ENCODE measurements around the gene KIF21B. TPM values are rescaled to one million over a fixed set of nuclear protein-coding genes. Genes with fewer than 3 reads are reported as not detected.
"Not testable (repeated sequence)": the region's sequence is repeated elsewhere in the genome, so short reads cannot be mapped to it uniquely, and the experiment has no call there.

KIF21B gene
- total RNA-seq, 1 donor from 2014 or later: 0.45 TPM

DNA sequence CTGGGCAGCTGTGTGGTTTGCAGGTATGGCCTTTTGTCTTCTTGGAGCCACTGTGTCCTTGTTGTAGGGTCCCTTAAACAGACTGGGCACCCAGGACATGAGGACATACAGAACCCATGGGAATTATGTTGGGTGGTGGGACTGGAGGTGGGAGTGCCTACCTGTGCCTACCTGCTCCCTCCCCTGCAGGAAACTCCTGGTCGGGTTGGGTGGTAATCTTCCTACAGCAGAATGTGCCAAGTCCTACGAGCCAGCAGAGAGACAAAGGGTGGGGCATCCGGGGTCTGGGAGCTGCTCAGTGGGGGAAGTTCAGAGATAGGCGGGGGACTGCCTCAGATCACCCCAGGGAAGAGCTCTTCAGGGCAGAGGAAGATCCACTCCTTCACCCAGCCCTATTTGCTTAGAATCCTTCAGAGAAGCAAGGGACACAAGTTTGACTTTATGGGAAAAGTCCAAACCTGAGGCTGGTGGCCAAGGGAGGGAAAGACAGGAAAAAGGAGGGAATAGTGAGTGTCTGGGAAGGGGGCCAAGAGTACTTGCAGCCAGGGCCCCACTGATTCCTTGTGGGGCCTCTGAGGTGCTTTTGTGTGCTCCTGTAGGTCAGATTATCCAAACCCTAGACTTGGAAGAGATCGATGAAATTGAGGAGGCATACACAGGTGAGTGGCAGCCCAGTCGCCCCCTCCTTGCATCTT lies 58.3 kb downstream of the KIF21B start:
- DNase-seq (no peak), ATAC-seq (no peak)
- intact Hi-C loops (cut with micrococcal nuclease): no loop called here

DNA sequence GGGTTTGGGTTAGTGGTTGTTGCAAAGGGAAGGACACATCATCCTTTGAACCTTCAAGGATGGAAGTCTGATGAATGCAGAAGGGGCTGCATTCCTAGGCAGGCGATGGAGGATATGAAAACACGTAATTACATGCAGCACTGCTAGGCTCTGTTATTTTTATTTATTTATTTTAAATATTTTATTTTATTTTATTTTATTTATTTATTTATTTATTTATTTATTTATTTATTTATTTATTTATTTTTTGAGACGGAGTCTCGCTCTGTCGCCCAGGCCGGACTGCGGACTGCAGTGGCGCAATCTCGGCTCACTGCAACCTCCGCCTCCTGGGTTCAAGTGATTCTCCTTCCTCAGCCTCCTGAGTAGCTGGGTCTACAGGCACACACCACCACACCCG lies 59.6 kb downstream of the KIF21B start:
- intact Hi-C loops (cut with micrococcal nuclease); DNase-seq: not testable (repeated sequence)

DNA sequence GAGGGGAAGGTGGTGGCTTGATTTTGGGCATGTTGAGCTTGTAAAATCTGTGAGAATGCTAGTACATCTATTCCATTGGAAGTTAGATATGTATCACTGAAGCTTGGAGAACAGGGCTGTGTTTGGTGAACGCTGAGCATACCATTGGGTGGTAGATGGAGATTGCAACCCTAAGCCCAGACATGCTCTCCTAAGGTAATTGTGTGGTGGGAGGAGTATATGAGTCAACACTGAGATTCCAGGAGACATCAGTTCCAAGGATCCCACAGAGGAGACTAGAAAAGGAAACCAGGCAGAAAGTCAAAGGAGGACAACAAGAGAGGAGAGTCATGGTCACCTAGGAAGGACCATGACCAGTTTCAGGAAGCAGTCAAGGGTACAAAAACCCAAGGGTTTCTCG lies 60.4 kb downstream of the KIF21B start:
- ATAC-seq (no peak), DNase-seq (no peak)
- intact Hi-C loops (cut with micrococcal nuclease): no loop called here

More for the DNA sequence above, 59.6 kb downstream of the KIF21B start:
- not testable (repeated sequence) for ATAC-seq

DNA sequence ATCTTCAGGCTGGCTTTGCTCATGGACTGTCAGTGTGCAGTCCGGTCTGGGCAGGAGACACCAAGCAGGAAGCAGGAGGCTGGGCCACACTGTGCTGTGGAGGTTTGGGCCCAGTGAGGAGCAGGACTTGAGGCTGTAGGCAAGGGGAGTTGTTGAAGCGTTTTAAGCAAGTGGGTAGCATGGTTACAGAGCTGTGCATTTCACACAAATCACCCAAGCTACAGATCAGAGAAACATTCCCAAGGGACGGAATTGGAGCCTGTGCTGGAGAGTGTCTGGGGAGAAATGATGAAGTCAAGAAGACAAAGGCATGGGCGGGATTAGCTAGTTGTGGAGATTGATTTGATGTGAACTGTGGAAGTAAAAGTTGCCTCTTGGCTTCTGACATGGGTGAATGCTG lies 60.9 kb downstream of the KIF21B start:
- no peak for DNase-seq
- intact Hi-C loops (cut with micrococcal nuclease): no loop called here
- no peak for ATAC-seq

DNA sequence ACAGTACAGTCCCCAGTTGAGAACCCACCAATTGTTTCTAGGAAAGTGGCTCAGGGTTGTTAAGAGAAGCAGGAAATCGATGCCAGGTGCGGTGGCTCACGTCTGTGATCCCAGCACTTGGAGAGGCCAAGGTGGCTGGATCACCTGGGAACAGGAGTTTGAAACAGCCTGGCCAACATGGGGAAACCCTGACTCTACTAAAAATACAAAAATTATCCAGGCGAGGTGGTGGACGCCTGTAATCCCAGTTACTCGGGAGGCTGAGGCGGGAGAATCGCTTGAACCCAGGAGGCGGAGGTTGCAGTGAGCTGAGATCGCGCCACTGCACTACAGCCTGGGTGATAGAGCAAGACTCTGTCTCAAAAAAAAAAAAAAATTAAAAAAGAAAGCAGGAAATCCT lies 61.4 kb downstream of the KIF21B start:
- DNase-seq; intact Hi-C loops (cut with micrococcal nuclease); ATAC-seq: not testable (repeated sequence)

DNA sequence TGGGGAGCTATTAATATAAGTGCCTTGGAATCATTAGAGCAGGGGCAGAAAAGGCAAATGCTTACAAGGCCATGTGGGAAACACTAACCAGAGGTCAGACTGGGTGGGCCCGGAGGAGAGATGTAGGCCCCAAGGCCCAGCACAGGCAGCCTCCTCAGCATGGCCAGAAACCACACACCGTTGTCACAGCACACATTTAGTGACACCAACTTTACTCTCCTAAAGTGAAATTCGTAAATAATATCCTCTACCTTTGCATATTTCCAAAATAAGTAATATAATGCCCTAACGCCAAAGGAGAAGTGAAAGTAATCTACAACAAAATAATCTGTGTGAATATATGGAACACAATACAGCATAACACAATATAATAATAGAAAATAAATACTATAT lies 62.6 kb downstream of the KIF21B start:
- intact Hi-C loops (cut with micrococcal nuclease): no loop called here
- no peak for ATAC-seq

DNA sequence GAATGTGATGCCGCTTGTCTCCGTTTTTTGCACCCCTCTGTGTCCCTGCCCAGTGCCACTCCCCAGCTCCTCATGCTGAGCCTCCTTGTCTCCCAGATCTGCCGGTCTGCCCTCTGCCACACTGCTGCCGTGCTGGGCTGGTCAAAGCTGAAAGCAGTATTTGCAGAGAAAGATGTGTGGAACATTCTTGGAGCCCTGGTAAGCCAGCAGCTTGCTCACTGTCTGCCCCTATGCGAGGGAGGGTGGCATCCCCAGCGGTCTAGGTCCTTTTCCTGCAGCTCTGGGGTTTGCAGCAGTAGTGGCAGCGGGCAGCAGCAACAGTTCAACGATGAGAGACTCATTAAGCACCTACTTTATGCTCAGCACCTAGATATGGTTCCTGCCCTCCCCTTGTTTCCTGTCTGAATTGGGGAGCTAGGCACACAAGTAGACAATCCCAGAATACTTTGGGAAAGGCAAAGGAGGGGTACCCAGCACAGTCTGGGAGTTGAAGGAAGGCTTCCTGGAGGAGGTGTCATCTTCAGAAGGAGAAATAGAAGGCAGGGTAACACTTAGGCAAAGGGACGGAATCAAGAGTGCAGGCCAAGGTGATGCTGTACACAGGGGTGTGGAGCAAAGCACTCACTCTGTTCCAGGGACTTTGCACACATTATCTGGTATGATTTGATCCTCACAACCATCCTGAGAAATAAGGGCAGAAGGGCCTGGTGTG lies 63.1 kb downstream of the KIF21B start:
- ATAC-seq (no peak), DNase-seq (no peak)
- intact Hi-C loops (cut with micrococcal nuclease): no loop called here

More for the DNA sequence above, 62.6 kb downstream of the KIF21B start:
- no peak for DNase-seq

DNA sequence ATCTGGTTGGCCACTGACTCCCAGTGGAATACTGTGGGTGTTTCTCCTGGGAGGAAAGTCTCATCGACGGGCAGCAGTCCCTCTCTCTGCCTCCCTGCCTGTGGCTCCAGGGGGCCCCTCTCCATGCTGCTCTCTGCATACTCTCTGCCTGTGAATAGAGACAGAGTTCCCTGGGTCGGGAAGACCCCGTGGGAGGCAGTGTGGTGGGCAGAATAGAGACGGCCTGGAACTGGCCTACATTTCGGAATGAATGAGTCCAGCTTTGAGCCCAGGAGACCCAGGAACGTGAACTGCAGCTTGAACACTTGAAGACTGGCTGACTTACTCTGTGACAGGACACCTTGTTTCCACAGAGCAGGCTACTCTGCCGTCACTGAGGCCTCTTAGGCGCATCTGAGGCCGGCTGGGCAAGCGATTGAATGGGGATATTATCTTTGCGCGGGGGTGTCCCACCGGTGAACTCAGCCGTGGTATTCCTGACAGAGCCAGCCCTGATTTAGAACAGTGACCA lies 64.0 kb downstream of the KIF21B start:
- ATAC-seq: no peak
- intact Hi-C loops (cut with micrococcal nuclease): no loop called here

DNA sequence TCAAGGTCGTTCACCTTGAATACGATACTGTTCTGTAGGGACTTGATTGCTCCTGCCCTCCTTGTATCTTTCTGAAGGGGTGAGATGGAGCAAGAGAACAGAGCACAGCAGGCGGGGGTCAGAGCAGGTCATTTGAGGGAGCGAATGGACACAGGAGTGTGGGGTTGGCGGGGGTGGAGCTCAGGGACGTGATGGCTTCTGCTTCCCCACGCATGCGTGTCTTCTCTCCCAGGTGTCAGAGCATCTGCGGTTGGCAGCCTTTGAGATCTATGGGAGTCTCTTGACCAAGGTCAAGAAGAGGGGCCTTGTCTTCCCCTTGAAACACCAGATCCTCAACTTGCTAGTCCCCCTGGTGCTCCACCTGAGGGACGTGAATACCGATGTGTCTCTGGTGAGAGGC lies 64.9 kb downstream of the KIF21B start:
- intact Hi-C loops (cut with micrococcal nuclease): no loop called here
- no peak for ATAC-seq
- DNase-seq: no peak

More for the DNA sequence above, 64.0 kb downstream of the KIF21B start:
- DNase-seq: no peak

DNA sequence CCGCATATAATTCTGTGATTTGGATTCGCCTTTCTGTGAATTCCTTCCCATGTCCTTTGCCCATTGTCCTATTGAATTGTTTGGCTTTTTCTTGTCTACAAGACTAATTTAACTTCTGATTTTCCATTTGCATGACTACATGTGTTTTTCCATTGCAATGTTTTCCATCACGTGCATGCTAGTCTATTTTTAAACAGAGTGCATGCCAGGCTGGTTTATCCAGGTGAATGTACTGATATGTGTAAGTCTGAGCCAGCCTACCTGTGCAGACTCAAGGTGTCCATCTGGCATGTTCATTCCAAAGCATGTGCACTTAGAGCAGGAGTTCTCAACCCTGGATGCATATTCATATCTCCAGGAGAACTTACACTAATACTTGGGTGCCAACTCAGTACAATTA lies 69.1 kb downstream of the KIF21B start:
- intact Hi-C loops (cut with micrococcal nuclease): no loop called here
- no peak for DNase-seq
- ATAC-seq: no peak

DNA sequence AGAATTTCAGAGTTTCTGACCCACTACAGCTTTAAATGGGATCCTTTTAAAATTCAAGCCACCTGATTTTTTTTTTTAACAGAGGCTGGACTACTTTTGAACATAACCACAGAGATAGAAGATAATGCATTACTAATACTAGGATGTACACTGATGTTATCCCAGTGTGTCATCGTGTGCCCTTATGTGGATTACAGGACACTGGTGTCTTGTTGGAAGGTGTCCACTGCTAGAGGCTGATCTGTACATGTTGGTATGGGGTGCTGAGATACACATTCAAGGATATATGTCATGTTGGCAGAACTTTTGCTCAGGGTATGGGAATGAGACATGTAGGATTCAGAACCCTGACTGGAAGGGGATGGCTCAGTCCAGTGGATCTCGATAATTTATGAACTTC lies 72.5 kb downstream of the KIF21B start:
- DNase-seq (no peak), ATAC-seq (no peak)
- intact Hi-C loops (cut with micrococcal nuclease): no loop called here

DNA sequence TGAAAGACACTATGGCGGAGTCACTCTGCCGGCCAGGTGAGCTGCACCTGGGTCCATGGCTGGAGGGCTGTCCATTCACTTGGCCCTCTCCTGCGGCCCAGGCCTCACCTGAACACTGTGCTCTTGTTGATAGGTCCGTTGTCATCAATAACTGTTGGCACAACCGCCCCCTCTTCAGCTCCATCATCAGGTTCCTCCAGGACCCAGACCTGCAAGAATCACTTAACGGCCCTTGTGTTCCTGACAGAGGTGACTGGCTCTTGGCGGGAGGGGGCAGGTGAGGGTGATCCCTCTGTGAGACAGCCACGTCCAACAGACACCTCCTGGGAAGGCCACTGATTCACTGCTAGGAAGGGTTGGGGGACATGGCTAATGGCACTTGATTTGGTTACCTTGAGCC lies 73.9 kb downstream of the KIF21B start:
- ATAC-seq (no peak), DNase-seq (no peak)
- intact Hi-C loops (cut with micrococcal nuclease): no loop called here

DNA sequence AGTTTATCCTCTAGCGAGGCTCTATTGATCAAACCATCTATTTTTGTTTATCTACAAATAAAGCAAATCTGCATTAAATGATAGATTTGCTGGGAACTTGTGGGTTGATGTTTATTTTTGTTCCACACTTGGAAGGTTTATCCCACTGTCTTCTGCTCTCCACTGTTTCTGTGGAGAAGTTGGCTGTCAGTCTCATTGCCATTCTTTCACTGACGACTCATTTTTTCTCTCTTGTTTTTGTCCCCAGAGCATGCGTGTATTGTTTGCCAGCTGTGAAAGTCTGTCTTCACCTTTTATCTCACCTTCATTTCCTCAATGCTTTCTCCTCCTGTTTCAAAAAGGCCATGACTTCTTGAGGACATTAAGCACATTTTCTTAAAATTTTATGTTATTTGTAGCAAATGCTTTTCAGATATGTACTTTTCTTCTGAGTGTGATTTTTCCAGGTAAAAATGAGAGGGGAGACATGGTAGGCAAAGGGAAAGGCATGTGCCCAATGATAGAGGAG lies 76.4 kb downstream of the KIF21B start:
- DNase-seq (no peak), ATAC-seq (no peak)
- intact Hi-C loops (cut with micrococcal nuclease): no loop called here

DNA sequence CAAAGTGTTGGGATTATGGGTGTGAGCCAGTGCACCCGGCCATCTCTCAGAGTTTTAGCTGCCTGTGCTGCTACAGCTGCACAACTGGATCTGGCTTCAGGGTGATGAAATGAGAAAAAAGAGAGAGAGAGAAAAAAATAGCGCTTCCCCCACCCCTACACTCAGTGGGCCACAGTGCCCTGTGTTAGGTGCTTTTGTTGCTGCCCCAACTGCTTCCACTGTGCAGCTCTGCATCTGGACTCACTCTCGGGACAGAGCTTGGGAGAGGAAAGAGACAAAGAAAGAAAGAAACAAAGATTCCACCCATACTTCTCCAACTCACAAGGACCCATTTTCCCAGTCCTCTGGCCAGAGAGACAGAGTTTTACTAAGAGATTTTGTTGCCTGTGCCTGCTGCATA lies 78.4 kb downstream of the KIF21B start:
- no peak for DNase-seq
- intact Hi-C loops (cut with micrococcal nuclease): no loop called here
- ATAC-seq: no peak

DNA sequence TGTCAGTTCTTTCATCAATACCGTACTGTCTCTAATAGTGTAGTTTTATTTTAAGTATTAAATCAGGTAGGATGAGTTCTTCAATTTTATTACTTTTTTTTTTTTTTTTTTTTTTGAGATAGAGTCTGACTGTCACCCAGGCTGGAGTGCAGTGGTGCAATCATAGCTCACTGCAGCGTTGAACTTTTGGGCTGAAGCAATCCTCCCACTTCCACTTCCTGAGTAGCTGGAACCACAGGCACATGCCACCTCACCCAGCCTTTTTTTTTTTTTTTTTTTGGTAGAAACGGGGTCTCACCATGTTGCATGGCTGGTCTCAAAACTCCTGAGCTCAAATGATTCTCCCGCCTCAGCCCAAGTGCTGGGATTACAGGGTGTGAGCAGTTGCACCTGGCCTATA lies 84.6 kb downstream of the KIF21B start:
- ATAC-seq (no peak), DNase-seq (no peak)
- intact Hi-C loops (cut with micrococcal nuclease): no loop called here

DNA sequence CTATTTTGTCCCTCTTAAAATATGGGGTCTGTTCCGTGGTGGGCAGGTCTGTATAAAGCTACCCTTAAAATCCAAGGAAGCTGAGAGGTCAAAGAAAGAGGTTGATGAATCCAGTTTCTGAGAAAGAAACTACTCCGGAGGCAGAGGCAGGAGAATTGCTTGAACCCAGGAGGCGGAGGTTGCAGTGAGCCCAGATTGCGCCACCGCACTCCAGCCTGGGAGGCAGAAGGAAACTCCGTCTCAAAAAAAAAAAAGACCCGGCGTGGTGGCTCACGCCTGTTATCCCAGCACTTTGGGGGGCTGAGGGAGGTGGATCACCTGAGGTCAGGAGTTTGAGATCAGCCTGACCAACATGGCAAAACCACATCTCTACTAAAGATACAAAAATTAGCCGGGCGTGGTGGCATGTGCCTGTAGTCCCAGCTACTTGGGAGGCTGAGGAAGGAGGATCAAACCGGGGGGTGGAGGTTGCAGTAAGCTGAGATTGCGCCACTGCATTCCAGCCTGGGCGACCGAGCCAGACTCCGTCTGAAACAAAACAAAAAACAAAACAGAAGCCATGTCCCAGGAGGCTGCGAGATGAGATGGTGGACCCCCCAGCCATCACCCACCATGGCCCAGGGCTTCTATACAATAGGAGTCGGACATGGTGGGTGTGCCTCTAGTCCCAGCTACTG lies 88.1 kb downstream of the KIF21B start:
- ATAC-seq; intact Hi-C loops (cut with micrococcal nuclease); DNase-seq: not testable (repeated sequence)

DNA sequence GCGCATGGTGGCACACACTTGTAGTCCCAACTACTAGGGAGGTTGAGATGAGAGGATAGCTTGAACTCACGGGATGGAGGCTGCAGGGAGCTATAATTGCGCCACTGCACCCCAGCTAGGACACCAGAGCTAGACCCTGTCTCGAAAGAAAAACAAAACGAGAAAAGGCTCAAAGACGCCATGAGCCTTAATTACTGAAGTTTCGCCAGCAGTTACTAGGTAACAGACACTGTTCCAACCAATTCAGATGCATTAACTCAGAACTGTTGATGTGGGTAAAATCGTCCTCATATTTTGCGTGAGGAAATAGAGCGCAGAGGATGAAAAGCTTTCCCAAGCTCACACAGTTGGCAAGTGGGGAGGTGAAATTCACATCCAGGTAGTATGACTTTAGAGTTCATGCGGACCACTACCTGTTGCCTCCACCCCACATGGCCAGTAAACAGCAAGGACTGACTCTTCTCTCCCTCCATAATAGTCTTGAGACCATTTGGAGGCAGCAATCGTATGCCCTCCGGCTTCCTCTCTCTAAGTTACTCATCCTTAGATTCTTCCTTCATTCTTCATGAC lies 88.8 kb downstream of the KIF21B start:
- no peak for DNase-seq
- no peak for ATAC-seq
- intact Hi-C loops (cut with micrococcal nuclease): no loop called here

DNA sequence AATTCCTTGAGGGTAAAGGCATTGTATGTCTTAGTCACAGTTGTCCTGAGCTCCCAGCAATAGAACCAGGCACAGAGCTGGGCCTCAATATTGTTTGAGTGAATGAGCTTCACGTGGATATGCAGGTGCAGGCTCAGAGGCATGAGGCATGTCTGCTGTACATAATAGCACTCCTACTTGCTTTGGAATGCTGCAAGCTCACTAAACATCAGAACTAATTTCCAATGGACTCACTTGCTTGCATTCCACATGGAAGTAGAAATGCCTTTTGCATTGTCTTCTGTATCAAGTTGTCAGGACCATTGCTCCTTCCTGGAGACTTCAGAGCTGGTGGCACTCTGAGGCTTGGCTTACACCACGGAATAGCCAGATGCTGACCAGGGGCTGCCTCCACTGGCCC lies 91.7 kb downstream of the KIF21B start:
- ATAC-seq (no peak), DNase-seq (no peak)
- intact Hi-C loops (cut with micrococcal nuclease): no loop called here

DNA sequence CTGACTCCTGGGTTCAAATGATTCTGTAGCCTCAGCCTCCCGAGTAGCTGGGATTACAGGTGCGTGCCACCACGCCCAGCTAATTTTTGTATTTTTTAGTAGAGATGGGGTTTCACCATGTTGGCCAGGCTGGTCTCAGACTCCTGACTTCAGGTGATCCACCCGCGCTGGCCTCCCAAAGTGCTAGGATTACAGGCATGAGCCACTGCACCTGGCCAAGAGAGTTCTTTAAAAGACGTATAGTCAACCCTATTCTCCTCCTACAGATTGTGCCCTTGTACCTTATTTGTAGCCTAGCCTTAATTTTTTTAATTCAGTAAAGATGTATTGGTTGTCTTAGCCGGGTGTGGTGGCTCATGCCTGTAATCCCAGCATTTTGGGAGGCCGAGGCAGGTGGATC lies 93.2 kb downstream of the KIF21B start:
- intact Hi-C loops (cut with micrococcal nuclease); DNase-seq; ATAC-seq: not testable (repeated sequence)
